ENCODE measurements around the gene ADAMTS12. TPM values are rescaled to one million over a fixed set of nuclear protein-coding genes. Genes with fewer than 3 reads are reported as not detected.

Gene ADAMTS12
- total and polyA plus RNA-seq, 10 of the 15 experiments (the other 5 are each of a cell fraction or from before 2014, with no cell fraction given), result 0.11 to 35.8 (median 20.7) TPM

- intact Hi-C loops (cut with micrococcal nuclease; ENCODE audit: unreplicated experiment) (no loop called here), in situ Hi-C loops (cut with MboI) (no loop called here)
- Histone ChIP-seq H3K79me2 (ENCODE audit: control insufficient read depth, insufficient read depth, low read length) (no peaks in the 10 kb centered on the region), H3K27me3 (replicated peaks in 1 of 2; ENCODE audit: control insufficient read depth in 2 of 2, insufficient read depth in 2 of 2, low read length in 1 of 2) (no peaks in the 10 kb centered on the region), H2AFZ (ENCODE audit: control insufficient read depth, low read depth, low read length) (no peak overlapping the region), H3K4me3 (no peak overlapping the region), H3K4me1 (ENCODE audit: control insufficient read depth, insufficient read depth, low read length) (no peaks in the 10 kb centered on the region), H3K9ac (ENCODE audit: control insufficient read depth, insufficient read depth, low read length) (no peak overlapping the region), H3K36me3 (ENCODE audit: control insufficient read depth in 2 of 2, insufficient read depth in 2 of 2, low read length in 1 of 2) (no peaks in the 10 kb centered on the region), H3K9me3 (replicated peaks; ENCODE audit: control insufficient read depth, insufficient read depth, low read length) (no peaks in the 10 kb centered on the region), H4K20me1 (ENCODE audit: control insufficient read depth, insufficient read depth) (no peaks in the 10 kb centered on the region; the same call in 1 of the 2 replicates), H3K4me2 (ENCODE audit: control insufficient read depth, insufficient read depth) (no peak overlapping the region), H3K27ac (ENCODE audit: control insufficient read depth, insufficient read depth) (no peak overlapping the region)
- no peak for ATAC-seq
- BruUV-seq (replicated peaks), result no TSS peak
- SMC1A ChIA-PET (ENCODE audit: uncharacterized antibody, unreplicated experiment), result interaction anchor here (1.0 kb wide), 1 partner anchor 16 kb away, joined by 3 read pairs; no protein-coding TSS in a partner anchor
- TF ChIP-seq SP1 (IDR thresholded peaks at IDR 0.05; ENCODE audit: low read depth, low read length) (no peak), RBBP5 (conservative IDR thresholded peaks at IDR 0.05) (no peak), EZH2 (IDR thresholded peaks at IDR 0.05; ENCODE audit: borderline replicate concordance, control insufficient read depth, low read depth, low read length) (no peak), SUPT20H (IDR thresholded peaks at IDR 0.05; ENCODE audit: borderline replicate concordance, control insufficient read depth, low read depth, low read length) (no peak), CREM (IDR thresholded peaks at IDR 0.05; ENCODE audit: low read depth) (no peak), SIN3A (IDR thresholded peaks at IDR 0.05; ENCODE audit: low read depth, low read length) (no peak), SRF (IDR thresholded peaks at IDR 0.05; ENCODE audit: low read depth in 2 of 2, low read length in 2 of 2) (no peak), PAX8 (IDR thresholded peaks at IDR 0.05) (no peak), SIX5 (IDR thresholded peaks at IDR 0.05; ENCODE audit: low read depth, low read length, severe bottlenecking) (no peak), ZBTB40 (IDR thresholded peaks at IDR 0.05; ENCODE audit: borderline replicate concordance) (no peak), RELA (IDR thresholded peaks at IDR 0.05; ENCODE audit: borderline replicate concordance, partially characterized antibody) (no peak), HDGF (IDR thresholded peaks at IDR 0.05) (no peak), MEF2A (IDR thresholded peaks at IDR 0.05; ENCODE audit: insufficient read depth, low read depth, low read length) (no peak), SREBF2 (IDR thresholded peaks at IDR 0.05; ENCODE audit: low read length) (no peak)
- CTCF ChIA-PET, result no interaction called here
- RAD21 ChIA-PET (ENCODE audit: unreplicated experiment), result no interaction called here
- POLR2A ChIA-PET, result no interaction called here
- 44% methylated on average over 1 of the region's 1 CpG for WGBS (ENCODE audit: insufficient coverage, insufficient replicate concordance, low lambda C conversion rate, missing lambda C conversion rate)
- FAIRE-seq, result no peak
- no peak for DNase-seq (ENCODE audit: low read depth, low spot score)
Observed at GRCh38 chr5:33611877-33612276, 279.9 kb downstream of the ADAMTS12 start.
